ENCODE results near the gene HOXD11.

DNA sequence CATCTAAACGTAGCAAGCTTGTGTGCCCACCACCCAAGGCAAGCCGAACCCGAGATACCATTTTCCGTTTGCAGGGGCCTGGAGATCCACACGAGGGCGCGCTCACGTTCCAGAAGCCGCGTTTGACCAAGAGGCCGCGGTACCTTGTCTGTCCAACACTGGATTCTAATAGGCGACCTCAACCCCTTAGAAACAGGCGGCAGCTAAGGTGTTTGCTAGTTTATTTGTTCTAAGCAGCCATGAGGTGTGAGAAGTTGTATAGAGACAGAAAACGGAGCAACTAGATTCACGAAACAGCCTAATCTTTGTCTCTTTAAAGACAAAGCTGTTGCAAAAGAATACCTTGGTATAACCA, 4.2 kb downstream of the HOXD11 start:
- TF ChIP-seq EP300 (IDR thresholded peaks at IDR 0.05) (no peak), POLR2AphosphoS5 (IDR thresholded peaks at IDR 0.05) (no peak), POLR2A (IDR thresholded peaks at IDR 0.05) (no peak)
- TF ChIP-seq, protein P1, sequence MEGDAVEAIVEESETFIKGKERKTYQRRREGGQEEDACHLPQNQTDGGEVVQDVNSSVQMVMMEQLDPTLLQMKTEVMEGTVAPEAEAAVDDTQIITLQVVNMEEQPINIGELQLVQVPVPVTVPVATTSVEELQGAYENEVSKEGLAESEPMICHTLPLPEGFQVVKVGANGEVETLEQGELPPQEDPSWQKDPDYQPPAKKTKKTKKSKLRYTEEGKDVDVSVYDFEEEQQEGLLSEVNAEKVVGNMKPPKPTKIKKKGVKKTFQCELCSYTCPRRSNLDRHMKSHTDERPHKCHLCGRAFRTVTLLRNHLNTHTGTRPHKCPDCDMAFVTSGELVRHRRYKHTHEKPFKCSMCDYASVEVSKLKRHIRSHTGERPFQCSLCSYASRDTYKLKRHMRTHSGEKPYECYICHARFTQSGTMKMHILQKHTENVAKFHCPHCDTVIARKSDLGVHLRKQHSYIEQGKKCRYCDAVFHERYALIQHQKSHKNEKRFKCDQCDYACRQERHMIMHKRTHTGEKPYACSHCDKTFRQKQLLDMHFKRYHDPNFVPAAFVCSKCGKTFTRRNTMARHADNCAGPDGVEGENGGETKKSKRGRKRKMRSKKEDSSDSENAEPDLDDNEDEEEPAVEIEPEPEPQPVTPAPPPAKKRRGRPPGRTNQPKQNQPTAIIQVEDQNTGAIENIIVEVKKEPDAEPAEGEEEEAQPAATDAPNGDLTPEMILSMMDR (IDR thresholded peaks at IDR 0.05) = peak in 1 of 2 donors; percentile 64

All from suprapubic skin (tissue), 4 donors.